Hematopoietic multipotent progenitor cell treated with erythropoietin and hydrocortisone succinate and interleukin-3 and kit ligand, for 15 days (in vitro differentiated cells): ENCODE measurements around the gene NUTM2B.
"Not testable (repeated sequence)": the region's sequence is repeated elsewhere in the genome, so short reads cannot be mapped to it uniquely, and the experiment has no call there.

Experiments
- DNase-seq: peaks from one replicate; pipeline ENCODE4 v3.0.0-alpha.2; 2015; ENCODE audit warnings: low spot score

NUTM2B gene

DNA sequence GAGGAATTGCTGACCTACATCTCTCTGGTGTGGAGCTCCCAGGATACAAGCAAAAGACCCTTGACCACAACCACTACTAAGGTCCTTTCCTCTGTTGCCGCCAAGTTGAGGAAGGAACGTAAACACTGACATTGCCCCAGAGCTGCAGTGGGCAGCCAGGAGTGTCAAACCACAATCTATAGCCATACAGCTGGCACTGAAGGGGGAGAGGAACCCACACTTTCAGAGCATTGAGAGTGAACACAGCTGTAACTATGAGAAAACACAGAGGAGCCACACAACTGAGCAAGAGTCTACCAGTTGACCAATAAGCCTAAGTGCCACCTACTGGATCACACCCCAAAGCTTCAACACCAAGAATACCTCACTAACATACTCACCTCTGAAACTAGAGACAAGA, 45.5 kb downstream of the NUTM2B start:
- DNase-seq, result not testable (repeated sequence)

DNA sequence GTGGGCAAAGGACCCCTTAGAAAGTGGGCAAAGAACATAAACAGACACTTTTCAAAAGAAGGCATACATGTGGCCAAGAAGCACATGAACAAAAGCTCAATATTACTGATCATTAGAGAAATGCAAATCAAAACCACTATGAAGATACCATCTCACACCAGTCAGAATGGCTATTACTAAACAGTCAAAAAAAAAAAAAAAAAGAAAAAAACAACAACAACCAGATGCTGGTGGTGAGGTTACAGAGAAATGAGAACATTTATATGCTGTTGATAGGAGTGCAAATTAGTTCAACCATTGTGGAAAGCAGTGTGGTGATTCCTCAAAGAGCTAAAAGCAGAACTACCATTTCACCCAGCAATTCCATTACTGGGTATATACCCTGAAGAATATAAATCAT, 50.6 kb downstream of the NUTM2B start:
- DNase-seq, result not testable (repeated sequence)

DNA sequence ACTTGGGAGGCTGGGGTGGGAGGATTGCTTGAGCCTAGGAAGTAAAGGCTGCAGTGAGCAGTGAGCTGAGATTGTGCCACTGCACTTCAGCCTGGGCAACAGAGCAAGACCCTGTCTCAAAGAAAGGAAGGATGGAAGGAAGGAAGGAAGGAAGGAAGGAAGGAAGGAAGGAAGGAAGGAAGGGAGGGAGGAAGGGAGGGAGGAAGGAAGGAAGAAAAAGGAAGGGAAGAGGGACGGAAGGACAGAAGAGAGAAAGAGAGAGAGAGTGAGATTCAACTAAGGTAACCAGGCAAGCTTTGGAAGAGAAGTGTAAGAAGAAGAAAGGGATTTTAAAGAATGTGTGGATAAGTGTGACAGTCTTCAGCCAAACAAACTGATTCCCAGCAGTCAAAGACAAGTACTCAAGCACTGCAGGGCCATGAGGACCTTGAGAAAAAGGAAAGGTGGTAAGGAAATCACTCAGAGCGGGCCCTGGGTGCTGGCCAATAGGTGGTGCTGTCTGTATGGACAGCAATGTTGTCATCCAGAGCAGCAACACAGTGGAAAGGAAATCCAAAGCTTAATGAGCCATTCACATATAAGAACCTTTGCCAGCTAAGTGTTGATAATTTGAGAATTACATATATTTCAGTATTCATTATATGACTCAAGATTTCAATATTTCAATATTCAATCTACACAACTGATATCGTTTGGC, 55.4 kb downstream of the NUTM2B start:
- DNase-seq, result peak; percentile 16
